Parathyroid adenoma (tissue), 2 donors: ENCODE data around the gene CLDN6.

Experiments
- H2AFZ ChIP-seq: fragments of 300-600 bp; sonication (generic); one replicate; pipeline ENCODE4 v1.7.0; 2017; ENCODE audit warnings: antibody characterized with exemption, mild to moderate bottlenecking
- H3K27ac ChIP-seq: fragments of 300-600 bp; sonication (generic); one replicate; pipeline ENCODE4 v1.7.0; 2017
- H3K27me3 ChIP-seq: fragments of 300-600 bp; sonication (generic); one replicate; pipeline ENCODE4 v1.7.0; 2017; ENCODE audit warnings: low read length; ENCODE audit not compliant: control insufficient read depth, insufficient read depth
- H3K36me3 ChIP-seq: fragments of 300-600 bp; sonication (generic); one replicate; pipeline ENCODE4 v1.7.0; 2017; ENCODE audit warnings: low read length; ENCODE audit not compliant: control insufficient read depth, insufficient read depth
- H3K4me1 ChIP-seq: fragments of 300-600 bp; sonication (generic); one replicate; pipeline ENCODE4 v1.7.0; 2017; ENCODE audit warnings: control low read depth
- H3K4me2 ChIP-seq: fragments of 300-600 bp; sonication (generic); one replicate; pipeline ENCODE4 v1.7.0; 2017; ENCODE audit warnings: low read length
- H3K4me3 ChIP-seq: fragments of 300-600 bp; sonication (generic); one replicate; pipeline ENCODE4 v1.7.0; 2017; ENCODE audit warnings: low read depth, low read length
- H3K79me2 ChIP-seq: fragments of 300-600 bp; sonication (generic); one replicate; pipeline ENCODE4 v1.7.0; 2017; ENCODE audit warnings: control low read depth
- H3K9ac ChIP-seq: fragments of 300-600 bp; sonication (generic); one replicate; pipeline ENCODE4 v1.7.0; 2017; ENCODE audit warnings: mild to moderate bottlenecking
- H3K9me3 ChIP-seq: fragments of 300-600 bp; sonication (generic); one replicate; pipeline ENCODE4 v1.7.0; 2017; ENCODE audit warnings: low read length; ENCODE audit not compliant: control insufficient read depth
- CTCF ChIP-seq: fragments of 300-600 bp; sonication (generic); IDR thresholded peaks from one replicate; pipeline ENCODE4 v1.7.0; 2017; ENCODE audit warnings: antibody characterized with exemption, mild to moderate bottlenecking
- donor health status: primary hyperparathyroidism.

Gene CLDN6

GRCh38 chr16:3030222-3031212 is 12.5 kb upstream of the CLDN6 start:
- Histone ChIP-seq H3K9me3 (no peaks in the 10 kb centered on the region), H3K4me2 (no peak overlapping the region), H3K79me2 (no peaks in the 10 kb centered on the region), H3K9ac (no peak overlapping the region), H3K36me3 (no peaks in the 10 kb centered on the region), H3K4me3 (no peak overlapping the region), H3K27ac (no peak overlapping the region), H3K4me1 (no peaks in the 10 kb centered on the region), H2AFZ (no peak overlapping the region), H3K27me3 (no peaks in the 10 kb centered on the region)
- TF ChIP-seq CTCF, result no peak

GRCh38 chr16:3029491-3030221 is 11.7 kb upstream of the CLDN6 start:
- no peaks in the 10 kb centered on the region for H3K27me3 ChIP-seq
- no peak overlapping the region for H3K4me3 ChIP-seq

GRCh38 chr16:3028716-3029319 is 10.8 kb upstream of the CLDN6 start:
- no peak overlapping the region for H3K4me3 ChIP-seq
- no peak overlapping the region for H3K27ac ChIP-seq
- H3K79me2 ChIP-seq, result no peaks in the 10 kb centered on the region
- no peaks in the 10 kb centered on the region for H3K27me3 ChIP-seq
- H3K9ac ChIP-seq, result no peak overlapping the region
- H3K4me2 ChIP-seq, result no peak overlapping the region
- H3K9me3 ChIP-seq, result no peaks in the 10 kb centered on the region
- TF ChIP-seq CTCF, result no peak
- no peaks in the 10 kb centered on the region for H3K36me3 ChIP-seq
- no peaks in the 10 kb centered on the region for H3K4me1 ChIP-seq
- no peak overlapping the region for H2AFZ ChIP-seq

More at GRCh38 chr16:3029491-3030221, 11.7 kb upstream of the CLDN6 start:
- TF ChIP-seq CTCF, result no peak
- Histone ChIP-seq H3K79me2 (no peaks in the 10 kb centered on the region), H3K9ac (no peak overlapping the region), H3K4me1 (no peaks in the 10 kb centered on the region), H3K4me2 (no peak overlapping the region), H3K27ac (no peak overlapping the region), H3K36me3 (no peaks in the 10 kb centered on the region), H3K9me3 (no peaks in the 10 kb centered on the region), H2AFZ (no peak overlapping the region)

- H2AFZ ChIP-seq, result peak overlapping the region; percentile 58
- H3K9me3 ChIP-seq, result no peaks in the 10 kb centered on the region
- no peak overlapping the region for H3K4me3 ChIP-seq
- no peak overlapping the region for H3K9ac ChIP-seq
- no peaks in the 10 kb centered on the region for H3K79me2 ChIP-seq
- H3K36me3 ChIP-seq, result no peaks in the 10 kb centered on the region
- TF ChIP-seq CTCF, result peak; percentile 90
- peak overlapping the region; percentile 34 for H3K4me2 ChIP-seq
- peaks cover under 1% of the 10 kb centered on the region for H3K4me1 ChIP-seq
- no peak overlapping the region for H3K27ac ChIP-seq
- H3K27me3 ChIP-seq, result no peaks in the 10 kb centered on the region
Measured at GRCh38 chr16:3027983-3028715, 10.2 kb upstream of the CLDN6 start.
